Measurements from ENCODE around the gene BCAP29. TPM values are rescaled to one million over a fixed set of nuclear protein-coding genes. Genes with fewer than 3 reads are reported as not detected.

Gene BCAP29
- total RNA-seq, 2 experiments from 2014 or later = 11.0 to 11.7 TPM

- Histone ChIP-seq H3K27ac (ENCODE audit: low read depth in 1 of 2, low read length in 2 of 2) (no peak overlapping the region), H3K36me3 (ENCODE audit: insufficient read depth, low read length) (peaks cover 8% of the 10 kb centered on the region), H3K4me3 (ENCODE audit: low read length) (no peak overlapping the region), H3K9me3 (ENCODE audit: control insufficient read depth in 1 of 2, insufficient read depth in 1 of 2, low read length in 2 of 2) (no peaks in the 10 kb centered on the region), H3K27me3 (ENCODE audit: control insufficient read depth in 1 of 2, insufficient read depth in 2 of 2, low read length in 2 of 2) (no peaks in the 10 kb centered on the region), H3K4me1 (ENCODE audit: insufficient read depth, low read length) (no peaks in the 10 kb centered on the region)
- intact Hi-C loops (cut with DNase I, micrococcal nuclease) = no loop called here
- H3K9me3 Mint-ChIP-seq = no peaks in the 10 kb centered on the region
- no peaks in the 10 kb centered on the region for H3K4me1 Mint-ChIP-seq (ENCODE audit: low read depth)
- POLR2A ChIA-PET = no interaction called here
- no peak overlapping the region for H3K4me3 Mint-ChIP-seq
- TF ChIP-seq CTCF (IDR thresholded peaks at IDR 0.05) = no peak
- H3K27me3 Mint-ChIP-seq = no peaks in the 10 kb centered on the region
- DNase-seq (no peak), ATAC-seq (ENCODE audit: poor library complexity) (no peak)
- peaks cover 46% of the 10 kb centered on the region for H3K36me3 Mint-ChIP-seq (ENCODE audit: low read depth)
- CTCF ChIA-PET = interaction anchor here (1.2 kb wide), 1 partner anchor 9 kb away, joined by 3 read pairs; no protein-coding TSS in a partner anchor
- H3K27ac Mint-ChIP-seq = no peak overlapping the region
Measured at GRCh38 chr7:107596881-107597581, 17.0 kb downstream of the BCAP29 start.

GRCh38 chr7:107597582-107597916, 17.5 kb downstream of the BCAP29 start:
- intact Hi-C loops (cut with DNase I, micrococcal nuclease) = no loop called here
- peaks cover 51% of the 10 kb centered on the region for H3K36me3 Mint-ChIP-seq (ENCODE audit: low read depth)

GRCh38 chr7:107597953-107598352, 17.9 kb downstream of the BCAP29 start:
- Mint-ChIP-seq H3K4me1 (ENCODE audit: low read depth) (no peaks in the 10 kb centered on the region), H3K9me3 (no peaks in the 10 kb centered on the region), H3K4me3 (no peak overlapping the region), H3K27ac (no peak overlapping the region), H3K36me3 (ENCODE audit: low read depth) (peaks cover 53% of the 10 kb centered on the region), H3K27me3 (no peaks in the 10 kb centered on the region)
- intact Hi-C loops (cut with DNase I, micrococcal nuclease) = no loop called here
- Histone ChIP-seq H3K27me3 (ENCODE audit: control insufficient read depth in 1 of 2, insufficient read depth in 2 of 2, low read length in 2 of 2) (no peaks in the 10 kb centered on the region), H3K4me1 (ENCODE audit: insufficient read depth, low read length) (no peaks in the 10 kb centered on the region), H3K4me3 (ENCODE audit: low read length) (no peak overlapping the region), H3K36me3 (ENCODE audit: insufficient read depth, low read length) (peaks cover 8% of the 10 kb centered on the region), H3K9me3 (ENCODE audit: control insufficient read depth in 1 of 2, insufficient read depth in 1 of 2, low read length in 2 of 2) (no peaks in the 10 kb centered on the region), H3K27ac (ENCODE audit: low read depth in 1 of 2, low read length in 2 of 2) (no peak overlapping the region)
- CTCF ChIA-PET = no interaction called here
- TF ChIP-seq CTCF (IDR thresholded peaks at IDR 0.05) = no peak
- POLR2A ChIA-PET = no interaction called here
- no peak for DNase-seq
- ATAC-seq (ENCODE audit: poor library complexity) = no peak

More at GRCh38 chr7:107597582-107597916, 17.5 kb downstream of the BCAP29 start:
- DNase-seq = no peak
- ChIA-PET CTCF (no interaction called here), POLR2A (no interaction called here)
- Mint-ChIP-seq H3K4me1 (ENCODE audit: low read depth) (no peaks in the 10 kb centered on the region), H3K9me3 (no peaks in the 10 kb centered on the region), H3K4me3 (no peak overlapping the region), H3K27ac (no peak overlapping the region), H3K27me3 (no peaks in the 10 kb centered on the region)
- Histone ChIP-seq H3K27ac (ENCODE audit: low read depth in 1 of 2, low read length in 2 of 2) (no peak overlapping the region), H3K36me3 (ENCODE audit: insufficient read depth, low read length) (peaks cover 8% of the 10 kb centered on the region), H3K4me3 (ENCODE audit: low read length) (no peak overlapping the region), H3K9me3 (ENCODE audit: control insufficient read depth in 1 of 2, insufficient read depth in 1 of 2, low read length in 2 of 2) (no peaks in the 10 kb centered on the region), H3K4me1 (ENCODE audit: insufficient read depth, low read length) (no peaks in the 10 kb centered on the region), H3K27me3 (ENCODE audit: control insufficient read depth in 1 of 2, insufficient read depth in 2 of 2, low read length in 2 of 2) (no peaks in the 10 kb centered on the region)
- no peak for ATAC-seq (ENCODE audit: poor library complexity)
- no peak for TF ChIP-seq CTCF (IDR thresholded peaks at IDR 0.05)
